SK-N-DZ (cell line): ENCODE data around the gene CLPTM1L. TPM values are rescaled to one million over a fixed set of nuclear protein-coding genes. Genes with fewer than 3 reads are reported as not detected.
A peak's percentile ranks its signal among the peaks of the same experiment; 100 is the strongest.

ENCODE experiments used
- DNase-seq: peaks from one replicate; pipeline ENCODE4 v3.0.0-alpha.2; 2015; ENCODE audit warnings: low spot score
- polyA plus RNA-seq, 2 experiments: library from polyadenylated mRNA; depleted of rRNA; stranded (reverse); fragments of >200 nt; gene quantifications; 2 replicates each; pipeline ENCODE4 v1.2.3, GENCODE V29; 2014

The CLPTM1L gene
- 126 and 142 TPM in 2 replicates for polyA plus RNA-seq (2014; cell fraction: cytosol; rRNA removed)
- 114 and 118 TPM in 2 replicates for polyA plus RNA-seq (2014; cell fraction: nucleus; rRNA removed)

- DNase-seq = peak; percentile 76
These were observed at the start of gene CLPTM1L for GRCh38 chr5:1344975-1345838. CLPTM1L (minus strand) TSS chr5:1345099; CDS start chr5:1344841, 258 bp downstream.

- DNase-seq = no peak
These were observed 48.9 kb upstream of the CLPTM1L start for GRCh38 chr5:1393571-1394501.

- DNase-seq = no peak
These were observed 48.1 kb upstream of the CLPTM1L start for GRCh38 chr5:1392801-1393565.

GRCh38 chr5:1392261-1392660, 47.4 kb upstream of the CLPTM1L start:
- DNase-seq = no peak

GRCh38 chr5:1391691-1392090, 46.8 kb upstream of the CLPTM1L start:
- DNase-seq = no peak

GRCh38 chr5:1390861-1391600, 46.1 kb upstream of the CLPTM1L start:
- DNase-seq = no peak

- DNase-seq = no peak
These were observed 45.4 kb upstream of the CLPTM1L start for GRCh38 chr5:1390333-1390732.

- no peak for DNase-seq
These were observed 43.6 kb upstream of the CLPTM1L start for GRCh38 chr5:1388383-1388967.

- no peak for DNase-seq
These were observed 43.0 kb upstream of the CLPTM1L start for GRCh38 chr5:1387876-1388275.

- DNase-seq = no peak
These were observed 42.3 kb upstream of the CLPTM1L start for GRCh38 chr5:1387059-1387755.

GRCh38 chr5:1386274-1386717, 41.4 kb upstream of the CLPTM1L start:
- no peak for DNase-seq

GRCh38 chr5:1385395-1386273, 40.7 kb upstream of the CLPTM1L start:
- DNase-seq = peak; percentile 51

- no peak for DNase-seq
These were observed 39.6 kb upstream of the CLPTM1L start for GRCh38 chr5:1384521-1384920.

GRCh38 chr5:1383886-1384401, 39.0 kb upstream of the CLPTM1L start:
- DNase-seq = no peak

- no peak for DNase-seq
These were observed 38.4 kb upstream of the CLPTM1L start for GRCh38 chr5:1383344-1383743.

GRCh38 chr5:1382248-1382700, 37.4 kb upstream of the CLPTM1L start:
- no peak for DNase-seq

GRCh38 chr5:1381370-1382247, 36.7 kb upstream of the CLPTM1L start:
- no peak for DNase-seq
